ENCODE data around the gene TNS1.

Gene TNS1

GRCh38 chr2:217998926-217999594 is 3.7 kb downstream of the TNS1 start:
- no peak for DNase-seq

GRCh38 chr2:217997510-217997909 is 5.3 kb downstream of the TNS1 start:
- DNase-seq = no peak

DNA sequence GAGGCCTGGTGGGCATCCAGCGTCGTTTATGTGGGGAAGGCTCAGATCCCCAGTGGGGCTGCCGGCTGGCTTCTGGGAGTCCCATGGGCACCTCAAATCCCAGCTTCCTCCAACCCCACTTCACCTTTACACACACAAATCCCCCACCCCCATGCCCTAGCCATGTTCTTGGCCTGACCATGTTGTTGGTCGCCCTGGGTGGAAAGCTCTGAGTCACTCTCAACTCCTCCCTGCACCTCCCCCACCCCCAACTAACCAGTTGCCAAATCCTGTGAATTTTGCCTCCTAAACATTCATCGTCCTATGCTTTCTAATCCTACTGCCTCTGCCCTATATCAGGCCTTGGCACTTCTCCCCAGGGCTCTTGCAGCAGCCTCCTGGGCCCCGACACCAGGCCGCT is 6.4 kb downstream of the TNS1 start:
- no peak for DNase-seq

GRCh38 chr2:217995731-217996231 is 7.0 kb downstream of the TNS1 start:
- DNase-seq = no peak

- DNase-seq = no peak
These were observed 8.0 kb downstream of the TNS1 start for GRCh38 chr2:217994776-217995274.

- peak; percentile 60 for DNase-seq
These were observed 8.9 kb downstream of the TNS1 start for GRCh38 chr2:217993817-217994463.

DNA sequence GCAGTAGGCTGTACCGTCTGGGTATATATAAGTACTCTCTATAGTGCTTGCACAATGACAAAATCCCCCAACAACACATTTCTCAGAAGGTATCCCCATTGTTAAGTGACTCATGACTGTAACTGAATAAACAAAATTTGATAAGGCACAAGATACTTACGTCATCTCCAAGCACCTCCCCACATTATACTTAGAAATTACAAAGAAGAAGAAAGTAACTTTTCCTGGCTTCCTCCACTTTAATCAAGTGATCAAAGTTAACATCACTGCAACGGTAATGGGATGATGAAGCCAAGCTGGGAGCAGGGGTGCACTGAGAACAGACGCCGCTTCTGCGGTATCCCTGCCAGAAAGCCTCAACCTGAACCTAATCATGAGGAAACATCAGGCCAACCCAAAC is 9.7 kb downstream of the TNS1 start:
- DNase-seq = no peak

GRCh38 chr2:217992061-217992460 is 10.7 kb downstream of the TNS1 start:
- DNase-seq = no peak

DNA sequence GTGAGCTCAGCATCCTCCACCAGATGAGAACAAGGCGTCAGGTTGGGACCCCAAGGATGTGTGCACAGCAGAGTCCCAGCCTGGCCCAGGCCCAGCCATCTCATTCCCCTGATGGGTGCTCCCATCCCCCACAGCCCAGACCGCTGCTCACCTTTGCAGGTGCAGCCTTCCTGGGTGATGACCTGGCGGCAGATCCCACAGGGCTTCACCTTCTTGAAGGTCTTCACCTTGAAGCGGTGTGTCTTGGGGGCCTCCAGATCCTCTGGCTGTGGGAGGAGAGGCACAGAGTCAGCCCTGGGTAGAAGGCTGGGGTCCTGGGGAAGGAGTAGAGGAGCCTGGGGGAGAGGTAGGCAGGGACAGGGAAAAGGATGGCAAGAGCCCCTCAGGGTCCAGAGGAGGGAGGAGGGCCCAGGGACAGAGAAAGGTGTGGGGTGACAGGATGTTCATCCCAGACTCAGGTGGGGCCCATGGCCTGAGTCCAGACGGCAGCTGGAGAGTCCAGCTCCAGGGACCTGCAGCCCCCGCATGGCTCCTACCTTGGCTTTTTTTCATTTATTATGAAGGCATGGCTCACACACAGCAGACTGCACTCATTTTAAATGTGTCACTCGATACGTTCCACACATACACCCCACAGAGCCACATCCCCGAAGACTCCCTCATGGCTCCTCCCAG is 11.9 kb downstream of the TNS1 start:
- no peak for DNase-seq

GRCh38 chr2:217990389-217990788 is 12.4 kb downstream of the TNS1 start:
- DNase-seq = no peak

GRCh38 chr2:217989221-217989948 is 13.4 kb downstream of the TNS1 start:
- DNase-seq = no peak

- no peak for DNase-seq
These were observed 14.0 kb downstream of the TNS1 start for GRCh38 chr2:217988840-217989204.

GRCh38 chr2:217988014-217988839 is 14.6 kb downstream of the TNS1 start:
- DNase-seq = peak; percentile 58

DNA sequence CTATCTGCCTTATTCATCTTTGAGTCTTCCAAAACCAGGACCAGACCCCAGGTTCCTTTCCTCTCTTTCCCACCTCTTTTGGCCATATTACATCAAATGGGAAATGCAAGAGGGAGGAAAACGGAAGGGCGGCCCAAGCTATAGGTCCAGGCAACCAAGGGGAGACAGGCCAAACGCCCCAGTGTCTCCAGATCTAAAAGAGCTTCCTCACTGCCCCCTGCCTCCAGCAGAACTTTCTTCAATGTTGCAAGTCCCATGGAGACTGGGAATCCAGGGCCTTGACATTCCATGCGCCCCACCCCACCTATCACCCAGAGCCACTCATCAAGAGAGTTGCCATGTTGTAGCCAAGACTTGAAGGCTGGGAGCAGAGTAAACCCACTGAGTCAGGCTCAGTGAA is 15.4 kb downstream of the TNS1 start:
- no peak for DNase-seq

- DNase-seq = no peak
These were observed 16.4 kb downstream of the TNS1 start for GRCh38 chr2:217986256-217986961.

DNA sequence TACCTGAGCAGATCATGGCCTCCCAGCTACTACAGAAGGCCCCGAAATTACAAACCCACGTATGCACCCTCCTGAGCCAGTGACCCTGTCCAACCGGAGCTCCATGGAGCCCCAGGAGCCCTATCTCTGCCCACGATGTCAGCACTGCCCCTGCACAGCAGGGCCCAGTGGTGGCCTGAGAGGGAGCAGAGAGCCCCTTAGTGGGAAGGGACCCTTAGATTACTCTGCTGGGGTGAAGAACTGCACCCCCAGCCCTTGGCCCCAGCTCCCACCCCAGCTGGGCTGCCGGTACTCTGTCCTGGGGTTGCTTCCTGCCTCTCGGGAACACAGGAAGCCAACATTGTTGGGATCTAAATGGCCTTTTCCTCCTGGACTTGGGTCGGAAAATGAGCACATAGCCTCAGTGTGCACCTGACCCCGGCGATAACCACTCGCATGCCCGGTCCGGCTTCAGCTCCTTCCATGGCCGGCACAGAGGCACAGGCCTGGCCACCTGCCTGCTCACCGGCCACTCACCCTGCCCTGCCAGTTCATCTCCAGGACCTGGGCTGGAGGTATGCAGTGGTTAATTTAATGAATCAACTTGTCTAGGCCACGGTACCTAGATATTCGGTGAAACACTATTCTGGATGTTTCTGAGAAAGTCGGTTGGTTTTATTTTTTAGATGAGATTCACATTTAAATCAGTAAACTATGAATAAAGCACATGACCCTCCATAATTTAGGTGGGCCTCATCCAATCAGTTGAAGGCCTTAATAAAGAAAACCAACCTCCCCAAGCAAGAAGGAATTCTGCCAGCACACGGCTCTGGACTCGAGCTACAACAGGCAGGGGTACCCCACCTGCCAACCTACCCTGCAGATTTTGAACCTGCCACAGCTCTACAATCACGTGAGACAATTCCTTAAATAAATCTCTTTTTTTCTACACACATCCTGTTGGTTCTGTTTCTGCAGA is 19.2 kb downstream of the TNS1 start:
- no peak for DNase-seq

- DNase-seq = no peak
These were observed 20.8 kb downstream of the TNS1 start for GRCh38 chr2:217981971-217982370.

GRCh38 chr2:217981084-217981730 is 21.6 kb downstream of the TNS1 start:
- no peak for DNase-seq

DNA sequence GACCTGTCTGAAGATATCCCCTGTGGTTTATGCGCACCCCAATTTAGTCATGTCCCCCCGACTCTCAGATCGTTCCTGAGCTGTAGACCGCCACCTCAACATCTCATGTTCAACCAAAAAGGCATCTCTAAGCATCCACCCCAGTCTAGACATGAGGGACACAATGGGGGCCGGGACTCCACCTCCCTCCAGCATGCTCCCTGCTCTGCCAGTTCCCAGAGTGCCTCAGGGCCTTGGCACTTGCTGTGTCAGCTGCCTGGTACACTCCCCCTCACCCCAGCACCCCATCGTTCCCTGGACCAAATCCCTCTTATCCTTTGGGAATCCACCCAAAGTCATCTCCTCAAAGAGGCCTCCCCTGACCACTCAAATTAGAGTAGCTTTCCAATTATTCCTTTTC is 22.2 kb downstream of the TNS1 start:
- DNase-seq = no peak

GRCh38 chr2:217980036-217980435 is 22.8 kb downstream of the TNS1 start:
- no peak for DNase-seq
